Gastrocnemius medialis (tissue), 4 donors: Measurements from ENCODE around the gene APBA3. TPM values are rescaled to one million over a fixed set of nuclear protein-coding genes. Genes with fewer than 3 reads are reported as not detected.

Experiments
- ATAC-seq, 2 donors: fragments of 150-250 bp; one replicate each; pipeline ENCODE4 v1.9.1; 2016
- DNase-seq, 2 donors: peaks; one replicate each; pipeline ENCODE4 v3.0.0-alpha.2; 2019
- H3K27ac ChIP-seq, 4 donors: fragments of 200-600 bp; sonication (generic); 1 replicate in 1 of 4; 2 replicates in 3 of 4; pipeline ENCODE4 v1.5.1; 2016 to 2018; ENCODE audit warnings: mild to moderate bottlenecking in 2 of 4, moderate library complexity in 1 of 4
- H3K27me3 ChIP-seq, 3 donors: fragments of 200-600 bp; sonication (generic) in 2 of 3; 1 replicate in 1 of 3; 2 replicates in 2 of 3; pipeline versions ENCODE4 v1.5.1 to v1.6.0; 2016 to 2019; ENCODE audit warnings: mild to moderate bottlenecking in 1 of 3, moderate library complexity in 1 of 3
- H3K36me3 ChIP-seq, 2 donors: fragments of 200-600 bp; sonication (generic) in 1 of 2; one replicate each; pipeline ENCODE4 v1.5.1; 2017 to 2018
- H3K4me1 ChIP-seq, 2 donors: fragments of 200-600 bp; sonication (generic) in 1 of 2; one replicate each; pipeline ENCODE4 v1.5.1; 2016 to 2017; ENCODE audit warnings: mild to moderate bottlenecking in 2 of 2
- H3K4me3 ChIP-seq, 4 donors: fragments of 200-600 bp; sonication (generic) in 3 of 4; 1 replicate in 1 of 4; 2 replicates in 3 of 4; pipeline ENCODE4 v1.5.1; 2016 to 2019; ENCODE audit warnings: mild to moderate bottlenecking in 2 of 4
- H3K9me3 ChIP-seq, 3 donors: fragments of 200-600 bp; sonication (generic) in 2 of 3; 1 replicate in 1 of 3; 2 replicates in 2 of 3; pipeline ENCODE4 v1.5.1; 2016 to 2019
- POLR2A ChIP-seq, 2 donors: fragments of 450-650 bp; IDR thresholded peaks; one replicate each; pipeline ENCODE4 v1.6.1; 2017; ENCODE audit warnings: antibody characterized with exemption in 2 of 2, mild to moderate bottlenecking in 2 of 2, moderate library complexity in 2 of 2
- in situ Hi-C, 4 donors: fragments of 200-750 bp; cut with MboI; loops; one replicate each; pipeline versions ENCODE4 v1.15.0 to v1.8.0; 2017; ENCODE audit warnings: low sequenced_read_pairs in 4 of 4
- intact Hi-C: fragments of 100-400 bp; cut with DNase I; formaldehyde crosslinking; loops from one replicate; pipeline ENCODE4 v1.15.1; 2023; ENCODE audit warnings: low total_unique reads
- total RNA-seq, 4 donors: library from RNA; depleted of rRNA; stranded (reverse); fragments of >200 nt; gene quantifications; one replicate each; pipeline versions ENCODE4 v1.1.0 to v1.2.3, GENCODE V29; 2016
- TF ChIP-seq, protein P1 (sequence below), 5 experiments: fragments of 450-650 bp in 3 of 5; fragments of 200-600 bp in 2 of 5; sonication (generic) in 2 of 5; IDR thresholded peaks in 4 of 5; conservative IDR thresholded peaks in 1 of 5; 1 replicate in 4 of 5; 2 replicates in 1 of 5; pipeline ENCODE4 v1.5.1; 2016 to 2019; ENCODE audit warnings: antibody characterized with exemption in 5 of 5, mild to moderate bottlenecking in 3 of 5, moderate library complexity in 3 of 5

The APBA3 gene
- total RNA-seq, 4 donors from 2014 or later = 14.0 to 29.6 (median 27.4) TPM

DNA sequence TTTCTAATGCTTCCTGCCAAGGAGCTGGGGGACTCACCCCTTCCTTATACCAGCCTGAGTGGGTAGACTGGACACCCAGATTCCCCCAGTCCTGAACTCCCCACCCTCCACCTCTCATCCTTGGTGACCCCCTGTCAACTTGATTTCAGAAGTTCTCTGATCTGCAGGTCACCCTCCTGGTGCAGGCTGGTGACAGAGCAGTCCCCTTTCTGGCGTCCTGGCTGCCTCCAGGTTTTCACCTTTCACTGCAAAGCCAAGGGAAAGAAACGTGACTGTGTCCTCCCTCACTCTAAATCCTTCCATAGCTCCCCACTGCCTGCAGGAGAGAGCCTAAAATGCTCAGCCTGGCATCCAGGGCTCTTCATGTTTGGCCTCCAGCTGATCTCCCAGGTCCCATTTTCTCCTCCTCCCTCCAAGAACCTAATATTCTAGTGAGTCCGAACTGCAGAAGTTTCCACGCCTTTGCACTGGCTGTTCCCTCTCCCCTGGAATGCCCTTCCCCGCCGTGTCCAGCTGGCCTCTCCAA lies 28.8 kb upstream of the APBA3 start:
- DNase-seq (no peak), ATAC-seq (no peak)
- intact Hi-C loops (no loop called here), in situ Hi-C loops (no loop called here)
- Histone ChIP-seq H3K9me3 (no peaks in the 10 kb centered on the region), H3K27me3 (peaks cover 13 to 23% (median 21%) of the 10 kb centered on the region in 3 donors), H3K4me3 (no peak overlapping the region), H3K36me3 (no peaks in the 10 kb centered on the region), H3K27ac (no peak overlapping the region), H3K4me1 (no peaks in the 10 kb centered on the region)
- TF ChIP-seq, protein P1, sequence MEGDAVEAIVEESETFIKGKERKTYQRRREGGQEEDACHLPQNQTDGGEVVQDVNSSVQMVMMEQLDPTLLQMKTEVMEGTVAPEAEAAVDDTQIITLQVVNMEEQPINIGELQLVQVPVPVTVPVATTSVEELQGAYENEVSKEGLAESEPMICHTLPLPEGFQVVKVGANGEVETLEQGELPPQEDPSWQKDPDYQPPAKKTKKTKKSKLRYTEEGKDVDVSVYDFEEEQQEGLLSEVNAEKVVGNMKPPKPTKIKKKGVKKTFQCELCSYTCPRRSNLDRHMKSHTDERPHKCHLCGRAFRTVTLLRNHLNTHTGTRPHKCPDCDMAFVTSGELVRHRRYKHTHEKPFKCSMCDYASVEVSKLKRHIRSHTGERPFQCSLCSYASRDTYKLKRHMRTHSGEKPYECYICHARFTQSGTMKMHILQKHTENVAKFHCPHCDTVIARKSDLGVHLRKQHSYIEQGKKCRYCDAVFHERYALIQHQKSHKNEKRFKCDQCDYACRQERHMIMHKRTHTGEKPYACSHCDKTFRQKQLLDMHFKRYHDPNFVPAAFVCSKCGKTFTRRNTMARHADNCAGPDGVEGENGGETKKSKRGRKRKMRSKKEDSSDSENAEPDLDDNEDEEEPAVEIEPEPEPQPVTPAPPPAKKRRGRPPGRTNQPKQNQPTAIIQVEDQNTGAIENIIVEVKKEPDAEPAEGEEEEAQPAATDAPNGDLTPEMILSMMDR (IDR thresholded peaks at IDR 0.05 in 4 of 5, conservative IDR thresholded peaks at IDR 0.05 in 1 of 5) = no peak
- TF ChIP-seq POLR2A (IDR thresholded peaks at IDR 0.05) = no peak

DNA sequence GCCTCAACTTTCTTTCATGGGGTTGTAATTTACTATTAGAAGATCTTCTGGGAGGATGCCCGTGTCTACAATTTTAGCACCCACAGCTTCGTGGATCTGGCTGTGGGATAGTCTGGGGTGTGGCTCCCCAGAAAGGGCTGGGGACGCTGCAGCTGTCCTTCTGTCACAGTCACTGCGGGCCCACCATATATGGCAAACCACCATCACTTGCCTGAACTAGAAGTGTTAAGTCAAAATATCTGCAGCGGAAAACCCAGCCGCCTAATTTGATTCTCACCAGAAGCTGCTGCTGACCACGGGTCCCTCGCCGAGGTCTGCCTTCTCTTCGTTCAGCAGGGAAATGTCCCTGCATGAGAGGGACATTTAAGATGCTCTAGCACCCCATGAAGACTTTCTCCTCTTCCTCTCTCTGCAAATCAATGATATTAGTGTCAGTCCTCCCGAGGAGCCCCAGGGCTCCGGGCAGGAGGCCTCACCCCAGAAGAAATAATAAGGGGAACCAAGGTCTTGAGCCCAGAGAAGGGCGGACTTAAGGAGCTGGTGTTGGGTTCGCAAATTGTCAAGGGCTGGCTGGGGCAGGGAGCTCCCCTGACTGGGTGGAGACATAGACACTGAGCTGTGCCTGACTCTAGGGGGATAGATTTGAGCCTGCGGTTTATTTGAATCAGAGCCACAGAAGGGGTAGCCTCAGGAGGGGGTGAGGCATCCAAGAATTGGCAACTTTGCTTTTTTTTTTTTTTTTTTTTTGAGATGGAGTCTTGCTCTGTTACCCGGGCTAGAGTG lies 27.7 kb upstream of the APBA3 start:
- no peak overlapping the region for H3K27ac ChIP-seq
- DNase-seq (no peak), ATAC-seq (no peak)
- H3K4me3 ChIP-seq = no peak overlapping the region
- in situ Hi-C loops = no loop called here
- peaks cover 22 to 33% (median 30%) of the 10 kb centered on the region in 3 donors for H3K27me3 ChIP-seq
- no peaks in the 10 kb centered on the region for H3K36me3 ChIP-seq
- no peaks in the 10 kb centered on the region for H3K9me3 ChIP-seq
- intact Hi-C loops = no loop called here
- TF ChIP-seq, protein P1 (IDR thresholded peaks at IDR 0.05 in 4 of 5, conservative IDR thresholded peaks at IDR 0.05 in 1 of 5) = no peak
- H3K4me1 ChIP-seq = no peaks in the 10 kb centered on the region

DNA sequence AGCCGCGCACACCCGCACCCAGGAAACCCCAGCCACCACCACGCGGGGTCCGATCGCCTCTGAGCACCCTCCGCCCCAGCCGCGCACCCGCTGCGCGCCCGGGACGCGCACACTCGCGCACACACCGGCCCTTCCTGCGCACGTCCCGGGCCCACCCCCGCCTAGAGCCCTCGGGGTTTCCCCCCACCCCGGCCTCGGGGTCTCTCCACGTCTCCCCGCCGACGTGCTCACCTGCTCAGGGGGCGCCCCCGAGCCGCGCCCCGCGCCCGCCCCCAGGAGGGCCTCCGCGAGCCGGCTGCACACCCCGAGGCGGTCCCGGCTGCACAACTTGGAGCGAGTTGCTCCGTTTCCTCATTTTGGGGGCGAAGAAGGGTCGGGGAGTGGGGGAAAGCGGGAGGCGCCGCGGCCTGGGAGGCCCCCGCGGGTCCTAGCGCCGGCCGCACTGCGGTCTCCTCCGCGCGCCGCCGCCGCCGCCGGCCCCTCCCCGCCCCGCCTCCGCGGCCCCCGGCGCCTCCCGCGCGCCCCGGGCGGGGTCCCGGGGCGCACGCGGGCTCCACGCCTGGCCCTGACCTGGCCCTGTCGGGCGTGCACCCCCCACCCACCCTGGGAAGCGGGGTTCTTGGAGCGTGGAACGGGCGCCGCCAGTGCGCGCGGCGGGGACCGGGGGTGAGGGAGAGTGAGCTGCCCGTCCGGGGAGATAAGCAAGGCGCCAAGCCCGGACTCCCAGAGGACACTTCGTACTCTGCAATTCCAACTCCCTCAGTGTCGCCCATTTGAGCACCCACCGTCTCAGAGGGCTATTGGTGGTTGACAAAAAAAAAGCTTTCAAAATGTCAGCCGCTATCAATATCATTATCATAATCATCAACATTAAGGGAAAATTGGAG lies 24.7 kb upstream of the APBA3 start, which contains the start of gene MATK:
MATK (minus strand) TSS at position 444 of the 887 bp plus-strand sequence. CDS start 1,246 bp downstream, outside the sequence.
- ATAC-seq (no peak), DNase-seq (no peak)
- TF ChIP-seq, protein P1 (IDR thresholded peaks at IDR 0.05 in 4 of 5, conservative IDR thresholded peaks at IDR 0.05 in 1 of 5) = no peak
- TF ChIP-seq POLR2A (IDR thresholded peaks at IDR 0.05) = no peak
- intact Hi-C loops = no loop called here
- Histone ChIP-seq H3K36me3 (no peaks in the 10 kb centered on the region), H3K27ac (no peak within 1 kb of the TSS), H3K4me1 (no peaks in the 10 kb centered on the region), H3K9me3 (peaks cover 0 to 13% (median 3%) of the 10 kb centered on the region in 3 donors), H3K27me3 (peaks cover 33 to 49% (median 48%) of the 10 kb centered on the region in 3 donors), H3K4me3 (no peak within 1 kb of the TSS)
- in situ Hi-C loops = no loop called here

DNA sequence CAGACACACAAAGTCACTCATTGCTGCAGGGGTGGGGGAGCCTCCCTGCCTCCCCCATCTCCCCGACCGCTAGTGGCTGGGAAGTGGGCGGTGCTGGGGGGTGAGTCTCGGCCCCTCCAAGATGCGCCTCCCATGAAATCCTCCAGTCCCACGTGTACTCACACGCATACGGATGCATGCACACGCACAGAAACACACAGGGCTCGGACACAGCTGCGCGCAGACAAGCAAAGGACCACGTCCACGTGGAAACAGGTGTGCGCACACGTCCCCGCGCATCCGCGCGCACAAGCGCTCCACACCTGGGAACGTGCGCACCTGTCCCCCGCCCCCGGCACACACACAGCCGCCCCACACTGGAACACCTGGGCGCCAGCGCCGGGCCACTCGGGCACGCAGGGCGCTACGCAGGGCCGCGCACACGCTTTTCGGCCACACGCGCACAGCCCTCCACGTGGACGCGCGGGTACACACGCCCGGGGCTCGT lies 24.0 kb upstream of the APBA3 start:
- no peaks in the 10 kb centered on the region for H3K4me1 ChIP-seq
- peaks cover 0 to 19% (median 3%) of the 10 kb centered on the region in 3 donors for H3K9me3 ChIP-seq
- DNase-seq (no peak), ATAC-seq (no peak)
- no peak overlapping the region for H3K27ac ChIP-seq
- H3K36me3 ChIP-seq = no peaks in the 10 kb centered on the region
- H3K4me3 ChIP-seq = no peak overlapping the region
- in situ Hi-C loops = no loop called here
- TF ChIP-seq POLR2A (IDR thresholded peaks at IDR 0.05) = no peak
- TF ChIP-seq, protein P1 (IDR thresholded peaks at IDR 0.05 in 4 of 5, conservative IDR thresholded peaks at IDR 0.05 in 1 of 5) = no peak
- peaks cover 33 to 46% (median 45%) of the 10 kb centered on the region in 3 donors for H3K27me3 ChIP-seq
- intact Hi-C loops = no loop called here
